IPS-NIHi7 (cell line): ENCODE results near the gene HCAR2.
"Not testable (repeated sequence)": the region's sequence is repeated elsewhere in the genome, so short reads cannot be mapped to it uniquely, and the experiment has no call there.

Experiments
- DNase-seq: peaks from one replicate; pipeline ENCODE4 v3.0.0; 2012; ENCODE audit warnings: mixed read lengths; ENCODE audit errors: extremely low spot score

The HCAR2 gene

DNA sequence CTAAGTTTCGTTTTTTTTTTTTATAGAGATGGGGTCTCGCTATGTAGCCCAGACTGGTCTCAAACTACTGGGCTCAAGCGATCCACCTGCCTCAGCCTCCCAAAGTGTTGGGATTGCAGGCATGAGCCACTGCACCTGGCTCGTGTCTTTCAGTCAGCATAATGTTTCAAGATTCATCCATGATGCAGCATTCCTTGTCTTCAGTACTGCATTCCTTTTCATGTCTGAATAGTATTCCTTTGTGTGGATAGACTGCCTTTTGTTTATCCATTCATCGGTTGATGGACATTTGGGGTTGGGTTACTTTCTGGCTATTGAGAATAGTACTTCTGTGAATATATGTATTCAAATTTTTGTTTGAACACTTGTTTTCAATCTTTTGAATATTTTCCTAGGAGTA is 37.4 kb downstream of the HCAR2 start:
- no peak for DNase-seq

DNA sequence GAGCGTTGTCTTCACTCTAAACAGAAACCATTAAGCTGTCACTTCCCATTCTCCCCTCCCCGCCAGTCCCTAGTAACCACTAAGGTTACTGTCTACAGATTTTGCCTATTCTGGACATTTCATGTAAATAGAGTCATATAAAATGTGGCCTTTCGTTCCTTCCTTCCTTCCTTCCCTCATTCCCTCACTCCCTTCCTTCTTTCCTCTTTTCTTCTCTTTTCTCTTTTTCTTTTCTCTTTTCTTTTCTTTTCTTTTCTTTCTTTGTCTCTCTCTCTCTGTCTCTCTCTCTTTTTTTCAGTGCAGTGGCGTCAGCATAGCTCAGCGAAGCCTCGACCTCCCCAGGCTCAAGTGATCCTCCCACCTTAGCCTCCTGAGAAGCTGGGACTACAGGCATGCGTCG is 37.8 kb downstream of the HCAR2 start:
- DNase-seq = no peak

- no peak for DNase-seq
These were observed 41.2 kb downstream of the HCAR2 start for GRCh38 chr12:122661938-122662337.

DNA sequence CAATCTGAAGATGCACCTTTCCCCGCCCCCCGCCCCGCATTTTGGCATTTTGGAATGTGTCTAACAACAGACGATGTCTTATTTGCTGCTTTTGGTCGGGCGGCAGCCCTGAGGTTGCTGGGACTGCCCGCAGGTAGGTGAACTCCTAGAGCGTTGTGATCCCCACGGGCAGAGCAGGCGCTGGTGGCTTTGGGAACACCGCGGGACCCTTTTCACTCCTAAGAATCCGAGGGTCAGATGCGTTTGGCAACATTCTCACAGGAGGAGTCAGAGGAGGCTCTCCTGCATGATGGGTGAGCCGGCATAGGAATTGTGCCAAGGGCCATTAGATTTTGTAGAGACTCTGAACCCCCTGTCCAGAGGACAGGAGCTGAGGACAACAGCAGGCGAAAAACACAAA is 41.9 kb downstream of the HCAR2 start:
- no peak for DNase-seq

- DNase-seq = no peak
These were observed 43.6 kb downstream of the HCAR2 start for GRCh38 chr12:122659579-122659978.

- DNase-seq = no peak
These were observed 46.9 kb downstream of the HCAR2 start for GRCh38 chr12:122656298-122656697.

DNA sequence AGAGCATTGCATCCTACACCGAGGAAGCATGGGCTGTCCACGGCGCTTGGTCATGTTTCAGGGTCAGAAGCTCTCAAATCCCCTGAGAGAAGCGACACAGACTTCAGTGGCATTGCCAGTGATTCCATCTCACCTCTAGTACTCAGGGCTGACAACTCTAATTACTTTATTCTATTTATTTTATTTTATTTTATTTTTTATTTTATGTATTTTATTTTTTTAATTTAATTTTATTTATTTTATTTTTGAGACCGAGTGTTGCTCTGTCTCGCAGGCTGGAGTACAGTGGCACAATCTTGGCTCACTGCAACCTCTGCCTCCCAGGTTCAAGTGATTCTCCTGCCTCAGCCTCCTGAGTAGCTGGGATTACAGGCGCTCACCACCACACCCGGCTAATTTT is 49.9 kb downstream of the HCAR2 start:
- DNase-seq = not testable (repeated sequence)

GRCh38 chr12:122651520-122652224 is 51.5 kb downstream of the HCAR2 start:
- no peak for DNase-seq
